ENCODE data around the gene SKOR1. TPM values are rescaled to one million over a fixed set of nuclear protein-coding genes. Genes with fewer than 3 reads are reported as not detected.

The SKOR1 gene
- total RNA-seq, 1 experiment from 2014 or later: 0.81 TPM

DNA sequence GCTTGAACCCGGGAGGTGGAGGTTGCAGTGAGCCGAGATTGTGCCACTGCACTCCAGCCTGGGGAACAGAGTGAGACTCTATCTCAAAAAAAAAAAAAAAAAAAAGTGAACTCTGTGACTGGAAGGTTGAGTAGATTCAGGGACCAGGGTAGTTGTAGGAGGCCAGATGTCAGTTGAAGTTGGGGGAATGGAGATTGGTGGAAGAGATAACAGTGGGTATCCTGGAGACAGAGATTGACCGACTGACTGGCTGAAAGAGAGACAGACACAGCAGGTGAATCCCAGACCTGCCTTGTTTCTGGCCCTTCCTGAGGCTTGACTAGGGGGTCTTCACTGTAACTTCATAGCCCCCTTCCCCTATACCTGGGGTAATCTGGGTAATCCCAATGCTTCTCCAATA, 36.7 kb downstream of the SKOR1 start:
- ATAC-seq: no peak
- TF ChIP-seq EZH2 (IDR thresholded peaks at IDR 0.05) (no peak), FOSL1 (IDR thresholded peaks at IDR 0.05; ENCODE audit: low read depth) (no peak), TCF7L2 (IDR thresholded peaks at IDR 0.05; ENCODE audit: borderline replicate concordance, extremely low read depth, insufficient read depth, insufficient read length) (no peak), CEBPB (IDR thresholded peaks at IDR 0.05; ENCODE audit: low read depth) (no peak)
- H2AFZ ChIP-seq (ENCODE audit: low read depth, low read length, poor library complexity, severe bottlenecking): no peak overlapping the region
- H3K4me1 ChIP-seq (ENCODE audit: control insufficient read depth in 1 of 2, insufficient read depth in 2 of 2, low read length in 2 of 2): peaks cover 3 to 31% of the 10 kb centered on the region in 2 experiments; a peak in 3 of 4 replicates
- H3K4me3 ChIP-seq (replicated peaks in 1 of 2; ENCODE audit: low read depth in 1 of 2, low read length in 2 of 2): no peak overlapping the region
- H3K79me2 ChIP-seq (ENCODE audit: insufficient read depth, low read length): no peaks in the 10 kb centered on the region
- no peaks in the 10 kb centered on the region for H3K36me3 ChIP-seq (ENCODE audit: control insufficient read depth in 1 of 2, insufficient read depth in 2 of 2, low read length in 2 of 2)
- no peak overlapping the region for H3K9ac ChIP-seq (ENCODE audit: low read length)
- no peak overlapping the region for H3K4me2 ChIP-seq (ENCODE audit: low read length)
- no TSS peak for BruUV-seq (replicated peaks)
- H4K20me1 ChIP-seq (ENCODE audit: insufficient read depth): no peaks in the 10 kb centered on the region
- no peak for DNase-seq (ENCODE audit: low read depth, low spot score)
- RAD21 ChIA-PET (ENCODE audit: low non-redundant PET in 1 of 2, low total read pairs in 2 of 2, uncharacterized antibody in 2 of 2, unreplicated experiment in 2 of 2): interaction anchor here in 1 of 2 experiments (0.6 kb wide), 1 partner anchor 1711 kb away, joined by 4 read pairs; no protein-coding TSS in a partner anchor
- no peaks in the 10 kb centered on the region for H3K27me3 ChIP-seq (ENCODE audit: insufficient read depth, low read length)
- no peaks in the 10 kb centered on the region for H3K9me2 ChIP-seq (ENCODE audit: insufficient read depth)
- intact Hi-C loops (cut with micrococcal nuclease): loop anchor here (5.0 kb wide), 1 partner anchor 350 kb away; no protein-coding TSS in a partner anchor
- POLR2A ChIA-PET: no interaction called here
- H3K9me3 ChIP-seq (ENCODE audit: control insufficient read depth in 1 of 2, insufficient read depth in 1 of 2, low read depth in 1 of 2, low read length in 2 of 2): no peaks in the 10 kb centered on the region
- no peak overlapping the region for H3K27ac ChIP-seq (ENCODE audit: low read depth, low read length)
- CTCF ChIA-PET: no interaction called here

DNA sequence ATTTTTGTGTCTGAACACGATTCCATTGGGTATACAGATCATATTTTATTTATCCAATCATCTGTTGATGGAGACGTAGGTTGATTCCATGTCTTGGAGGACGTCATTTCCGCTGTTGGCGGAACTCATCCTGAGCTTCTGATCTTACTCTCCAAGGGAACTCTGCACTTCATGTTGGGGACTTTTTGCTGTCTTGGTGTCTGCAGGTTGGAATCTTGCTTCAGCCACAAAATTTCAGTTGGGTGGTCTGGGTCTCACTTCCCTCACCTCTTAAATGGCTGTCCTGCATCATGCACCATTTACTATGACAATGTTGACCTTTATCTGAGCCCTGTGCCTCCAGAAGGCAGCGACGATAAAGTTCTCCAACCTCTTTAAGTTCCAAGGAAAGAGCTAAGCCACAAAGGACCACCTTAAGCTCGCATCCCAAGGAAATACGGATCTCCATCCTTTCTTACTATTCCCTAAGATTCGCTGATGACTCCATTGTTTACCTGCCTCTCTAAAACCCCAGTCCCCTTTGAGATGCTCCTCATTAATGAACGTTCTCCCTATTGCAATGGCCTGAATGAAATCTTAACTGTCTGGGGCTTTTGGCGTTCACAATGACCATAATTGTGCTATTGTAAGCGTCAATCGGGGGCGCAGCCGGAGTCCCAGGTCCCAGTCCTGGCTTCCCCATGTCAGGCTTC, 37.6 kb downstream of the SKOR1 start:
- Histone ChIP-seq H3K79me2 (ENCODE audit: insufficient read depth, low read length) (no peaks in the 10 kb centered on the region), H2AFZ (ENCODE audit: low read depth, low read length, poor library complexity, severe bottlenecking) (peak overlapping the region; percentile 89), H3K27me3 (ENCODE audit: insufficient read depth, low read length) (no peaks in the 10 kb centered on the region), H3K27ac (ENCODE audit: low read depth, low read length) (no peak overlapping the region), H3K9me3 (ENCODE audit: control insufficient read depth in 1 of 2, insufficient read depth in 1 of 2, low read depth in 1 of 2, low read length in 2 of 2) (no peaks in the 10 kb centered on the region), H3K4me3 (replicated peaks in 1 of 2; ENCODE audit: low read depth in 1 of 2, low read length in 2 of 2) (peak overlapping the region; percentile 38 to 51), H3K9me2 (ENCODE audit: insufficient read depth) (no peaks in the 10 kb centered on the region), H3K4me2 (ENCODE audit: low read length) (peak overlapping the region; percentile 78), H4K20me1 (ENCODE audit: insufficient read depth) (no peaks in the 10 kb centered on the region), H3K9ac (ENCODE audit: low read length) (no peak overlapping the region), H3K4me1 (ENCODE audit: control insufficient read depth in 1 of 2, insufficient read depth in 2 of 2, low read length in 2 of 2) (peaks cover 3 to 31% of the 10 kb centered on the region in 2 experiments; a peak in 3 of 4 replicates), H3K36me3 (ENCODE audit: control insufficient read depth in 1 of 2, insufficient read depth in 2 of 2, low read length in 2 of 2) (no peaks in the 10 kb centered on the region)
- ChIA-PET RAD21 (ENCODE audit: low non-redundant PET in 1 of 2, low total read pairs in 2 of 2, uncharacterized antibody in 2 of 2, unreplicated experiment in 2 of 2) (interaction anchor here in 1 of 2 experiments (1.4 kb wide), 1 partner anchor 291 kb away, joined by 11 read pairs; no protein-coding TSS in a partner anchor), POLR2A (interaction anchor here (0.6 kb wide), 2 partner anchors 290 to 712 kb away, joined by 3 read pairs; no protein-coding TSS in a partner anchor), CTCF (interaction anchor here (0.6 to 3.7 kb wide), 9 partner anchors 9 to 916 kb away, joined by 3 to 40 read pairs (median 4); partner anchors contain the start of gene PIAS1)
- DNase-seq (ENCODE audit: low read depth, low spot score) (no peak), ATAC-seq (no peak)
- BruUV-seq (replicated peaks): no TSS peak
- intact Hi-C loops (cut with micrococcal nuclease): loop anchor here (1.0 to 5.0 kb wide), 3 partner anchors 188 to 349 kb away; no protein-coding TSS in a partner anchor
- TF ChIP-seq EZH2 (IDR thresholded peaks at IDR 0.05) (no peak), EZH2phosphoT487 (IDR thresholded peaks at IDR 0.05; ENCODE audit: borderline replicate concordance) (no peak), SRF (IDR thresholded peaks at IDR 0.05; ENCODE audit: low read depth) (no peak), POLR2AphosphoS5 (IDR thresholded peaks at IDR 0.05; ENCODE audit: low read depth, low read length) (no peak), SIN3A (IDR thresholded peaks at IDR 0.05; ENCODE audit: low read depth) (no peak), FOSL1 (IDR thresholded peaks at IDR 0.05; ENCODE audit: low read depth) (no peak), RAD21 (IDR thresholded peaks at IDR 0.05; ENCODE audit: low read depth) (no peak), TCF7L2 (IDR thresholded peaks at IDR 0.05; ENCODE audit: borderline replicate concordance, extremely low read depth, insufficient read depth, insufficient read length) (no peak), SP1 (IDR thresholded peaks at IDR 0.05; ENCODE audit: low read depth) (no peak), ZNF274 (IDR thresholded peaks at IDR 0.05; ENCODE audit: low read depth, low read length) (no peak)
- TF ChIP-seq, protein P1, sequence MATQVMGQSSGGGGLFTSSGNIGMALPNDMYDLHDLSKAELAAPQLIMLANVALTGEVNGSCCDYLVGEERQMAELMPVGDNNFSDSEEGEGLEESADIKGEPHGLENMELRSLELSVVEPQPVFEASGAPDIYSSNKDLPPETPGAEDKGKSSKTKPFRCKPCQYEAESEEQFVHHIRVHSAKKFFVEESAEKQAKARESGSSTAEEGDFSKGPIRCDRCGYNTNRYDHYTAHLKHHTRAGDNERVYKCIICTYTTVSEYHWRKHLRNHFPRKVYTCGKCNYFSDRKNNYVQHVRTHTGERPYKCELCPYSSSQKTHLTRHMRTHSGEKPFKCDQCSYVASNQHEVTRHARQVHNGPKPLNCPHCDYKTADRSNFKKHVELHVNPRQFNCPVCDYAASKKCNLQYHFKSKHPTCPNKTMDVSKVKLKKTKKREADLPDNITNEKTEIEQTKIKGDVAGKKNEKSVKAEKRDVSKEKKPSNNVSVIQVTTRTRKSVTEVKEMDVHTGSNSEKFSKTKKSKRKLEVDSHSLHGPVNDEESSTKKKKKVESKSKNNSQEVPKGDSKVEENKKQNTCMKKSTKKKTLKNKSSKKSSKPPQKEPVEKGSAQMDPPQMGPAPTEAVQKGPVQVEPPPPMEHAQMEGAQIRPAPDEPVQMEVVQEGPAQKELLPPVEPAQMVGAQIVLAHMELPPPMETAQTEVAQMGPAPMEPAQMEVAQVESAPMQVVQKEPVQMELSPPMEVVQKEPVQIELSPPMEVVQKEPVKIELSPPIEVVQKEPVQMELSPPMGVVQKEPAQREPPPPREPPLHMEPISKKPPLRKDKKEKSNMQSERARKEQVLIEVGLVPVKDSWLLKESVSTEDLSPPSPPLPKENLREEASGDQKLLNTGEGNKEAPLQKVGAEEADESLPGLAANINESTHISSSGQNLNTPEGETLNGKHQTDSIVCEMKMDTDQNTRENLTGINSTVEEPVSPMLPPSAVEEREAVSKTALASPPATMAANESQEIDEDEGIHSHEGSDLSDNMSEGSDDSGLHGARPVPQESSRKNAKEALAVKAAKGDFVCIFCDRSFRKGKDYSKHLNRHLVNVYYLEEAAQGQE (IDR thresholded peaks at IDR 0.05; ENCODE audit: low read depth): no peak
- TF ChIP-seq, protein P2, sequence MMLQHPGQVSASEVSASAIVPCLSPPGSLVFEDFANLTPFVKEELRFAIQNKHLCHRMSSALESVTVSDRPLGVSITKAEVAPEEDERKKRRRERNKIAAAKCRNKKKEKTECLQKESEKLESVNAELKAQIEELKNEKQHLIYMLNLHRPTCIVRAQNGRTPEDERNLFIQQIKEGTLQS (IDR thresholded peaks at IDR 0.05): no peak
- TF ChIP-seq, protein P3, sequence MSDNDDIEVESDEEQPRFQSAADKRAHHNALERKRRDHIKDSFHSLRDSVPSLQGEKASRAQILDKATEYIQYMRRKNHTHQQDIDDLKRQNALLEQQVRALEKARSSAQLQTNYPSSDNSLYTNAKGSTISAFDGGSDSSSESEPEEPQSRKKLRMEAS (IDR thresholded peaks at IDR 0.05): no peak

Data from HCT116 (cell line).